HG03095 (cell line): ENCODE results near the gene CTXN1.

ENCODE experiments used
- ATAC-seq: cut with Tn5 transposase; IDR thresholded peaks from one replicate; pipeline ENCODE4 v1.9.1; 2021; ENCODE audit warnings: moderate library complexity; ENCODE audit not compliant: unreplicated experiment

Gene CTXN1

DNA sequence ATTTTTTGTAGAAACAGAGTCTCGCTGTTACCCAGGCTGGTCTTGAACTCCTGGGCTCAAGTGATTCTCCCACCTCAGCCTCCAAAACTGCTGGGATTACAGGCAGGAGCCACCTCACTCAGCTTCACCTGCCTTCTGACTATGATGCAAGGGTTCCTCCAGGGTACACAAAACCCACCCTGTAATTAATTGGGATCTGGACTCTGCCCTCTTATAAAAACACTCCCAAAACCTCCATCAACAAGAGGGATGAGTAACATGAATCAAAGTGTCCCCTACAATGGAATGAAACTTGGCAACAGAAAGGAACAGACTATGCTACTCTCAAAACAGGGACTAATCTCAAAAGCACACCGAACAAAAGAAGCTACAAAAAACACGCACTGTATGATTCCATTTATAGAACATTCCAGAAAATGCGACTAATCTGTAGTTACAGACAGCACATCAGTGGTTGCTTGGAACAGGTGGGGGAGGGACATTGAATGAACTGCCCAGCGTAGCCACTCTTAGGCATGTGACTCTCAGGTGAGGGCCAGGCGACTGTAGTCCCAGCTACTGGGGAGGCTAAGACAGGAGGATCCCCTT lies 48.6 kb downstream of the CTXN1 start:
- no peak for ATAC-seq

DNA sequence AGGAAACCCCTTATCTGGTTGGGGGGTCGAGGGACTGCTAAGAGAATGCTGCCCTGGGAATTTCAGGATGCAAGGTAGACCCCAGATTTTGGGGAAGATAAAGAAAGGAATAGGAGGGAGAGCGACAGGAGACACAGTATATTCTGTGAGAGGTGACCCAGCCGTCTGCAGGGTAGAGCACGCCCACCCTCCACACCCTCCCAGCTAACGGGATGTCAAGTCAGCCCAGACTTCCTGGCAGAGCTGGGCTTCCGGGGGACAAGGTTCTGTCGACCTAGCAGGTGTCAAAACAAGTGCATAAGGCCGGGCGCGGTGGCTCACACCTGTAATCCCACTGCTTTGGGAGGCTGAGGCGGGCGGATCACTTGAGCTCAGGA lies 51.0 kb downstream of the CTXN1 start:
- ATAC-seq, result no peak
